Stimulated activated CD4-positive, alpha-beta T cell treated with anti-CD3 and anti-CD28 coated beads, Interleukin-15, amount 100 ng/mL, for 24 hours (primary cell): Measurements from ENCODE around the gene HK3.
"Not testable (repeated sequence)": the region's sequence is repeated elsewhere in the genome, so short reads cannot be mapped to it uniquely, and the experiment has no call there.

Experiments used
- DNase-seq: peaks from one replicate; pipeline ENCODE4 v3.0.0-alpha.2; 2020

The HK3 gene

DNA sequence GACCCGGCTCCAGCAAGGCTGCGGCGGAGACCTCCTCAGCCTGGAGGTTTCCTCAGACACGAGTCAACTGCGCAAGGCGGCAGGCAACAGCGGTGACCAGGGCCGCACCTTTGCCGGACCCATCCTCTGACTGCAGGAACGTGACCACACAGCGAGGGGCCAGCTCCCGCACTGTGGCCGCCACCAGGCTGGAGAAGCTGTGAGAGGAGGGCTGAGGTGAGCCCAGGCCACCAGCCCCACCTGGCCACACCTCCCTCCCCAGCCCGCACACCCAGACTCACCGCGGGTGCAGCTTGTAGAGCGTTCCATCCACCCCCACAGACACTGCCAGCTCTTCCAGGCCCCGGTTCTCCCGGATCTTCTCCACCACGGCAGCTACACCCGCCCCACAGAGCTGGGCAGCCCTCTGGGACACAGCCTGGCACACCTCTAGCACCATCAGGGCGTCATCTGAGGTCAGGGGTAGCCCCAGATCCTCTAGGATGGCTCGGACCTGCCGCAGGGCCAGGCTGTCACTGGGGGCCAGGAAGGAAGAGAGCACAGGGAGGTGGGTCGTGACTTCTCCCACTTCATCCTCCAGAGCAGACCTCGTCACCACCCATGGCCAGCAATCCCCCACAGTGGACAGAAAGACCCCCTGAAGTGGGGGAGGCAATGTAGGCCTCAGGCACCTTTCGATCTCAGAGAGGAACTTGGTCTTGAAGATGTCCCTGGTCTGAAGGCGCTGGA, 18.0 kb downstream of the HK3 start:
- DNase-seq = no peak

DNA sequence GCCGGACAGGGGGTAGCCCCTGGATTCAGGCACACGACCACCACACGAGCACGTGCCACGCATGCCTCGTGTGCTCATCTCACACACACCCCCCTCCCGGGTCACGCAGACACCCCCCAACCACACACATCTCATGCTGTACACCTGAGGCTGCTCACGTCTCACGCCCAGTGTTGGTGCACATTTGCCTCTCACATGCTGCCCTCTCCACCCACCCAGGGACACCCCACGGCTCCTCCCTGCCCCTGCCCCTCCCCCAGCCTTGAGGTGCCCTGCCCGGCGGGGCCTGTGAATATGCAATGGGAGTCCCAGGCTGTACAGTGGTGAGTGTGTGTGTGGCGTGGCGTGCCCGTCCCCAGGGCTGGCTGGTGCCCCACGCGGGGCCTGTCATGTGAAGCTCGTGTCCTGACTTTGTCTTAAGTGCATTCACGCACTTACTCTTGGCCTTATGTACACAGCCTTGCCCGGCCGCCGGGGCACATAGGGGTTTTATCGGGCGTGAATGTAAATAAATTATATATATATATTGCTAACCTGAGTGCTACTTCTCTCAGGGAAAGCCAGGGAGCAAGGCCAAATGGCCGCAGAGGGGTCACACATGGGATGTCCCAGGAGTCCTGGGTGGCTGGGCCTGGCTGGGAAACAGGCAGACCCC, 18.7 kb downstream of the HK3 start:
- no peak for DNase-seq

- no peak for DNase-seq
Observed at GRCh38 chr5:176879663-176880361, 19.3 kb downstream of the HK3 start.

DNA sequence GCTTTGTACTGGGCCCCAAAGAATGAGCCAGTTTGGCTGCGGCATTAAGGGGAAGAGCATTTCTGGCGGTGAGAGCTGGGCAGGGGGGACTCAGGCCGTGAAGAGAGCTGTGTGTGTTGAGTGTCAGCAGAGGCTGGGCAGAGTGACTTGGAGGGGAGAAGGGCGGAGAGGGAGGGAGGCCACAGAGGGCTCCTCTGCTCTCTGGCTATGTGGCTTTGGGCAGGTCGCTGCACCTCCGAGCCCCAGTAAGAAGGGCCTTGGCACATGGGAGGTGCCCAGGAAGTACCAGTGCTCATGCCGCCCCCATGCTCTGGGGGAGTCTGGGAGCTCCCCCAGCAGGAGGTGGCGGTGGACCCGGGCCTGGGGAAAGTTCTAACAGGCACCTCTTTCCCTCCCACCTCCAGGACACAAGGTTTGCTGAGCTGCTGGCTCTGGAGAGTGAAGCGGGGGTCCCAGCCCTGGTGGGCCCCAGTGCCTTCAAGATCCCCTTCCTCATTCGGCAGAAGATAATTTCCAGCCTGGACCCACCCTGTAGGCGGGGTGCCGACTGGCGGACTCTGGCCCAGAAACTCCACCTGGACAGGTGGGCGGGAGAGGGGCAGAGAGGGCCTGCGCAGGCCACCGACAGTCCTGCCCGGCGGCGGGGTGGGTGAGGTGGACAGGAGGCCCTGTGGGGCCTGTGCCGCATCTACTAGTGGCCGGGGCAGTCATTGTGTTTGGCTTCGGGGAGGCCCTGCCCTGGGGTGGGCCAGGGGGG, 20.1 kb downstream of the HK3 start:
- no peak for DNase-seq

- DNase-seq = no peak
Observed at GRCh38 chr5:176878463-176878862, 20.7 kb downstream of the HK3 start.

DNA sequence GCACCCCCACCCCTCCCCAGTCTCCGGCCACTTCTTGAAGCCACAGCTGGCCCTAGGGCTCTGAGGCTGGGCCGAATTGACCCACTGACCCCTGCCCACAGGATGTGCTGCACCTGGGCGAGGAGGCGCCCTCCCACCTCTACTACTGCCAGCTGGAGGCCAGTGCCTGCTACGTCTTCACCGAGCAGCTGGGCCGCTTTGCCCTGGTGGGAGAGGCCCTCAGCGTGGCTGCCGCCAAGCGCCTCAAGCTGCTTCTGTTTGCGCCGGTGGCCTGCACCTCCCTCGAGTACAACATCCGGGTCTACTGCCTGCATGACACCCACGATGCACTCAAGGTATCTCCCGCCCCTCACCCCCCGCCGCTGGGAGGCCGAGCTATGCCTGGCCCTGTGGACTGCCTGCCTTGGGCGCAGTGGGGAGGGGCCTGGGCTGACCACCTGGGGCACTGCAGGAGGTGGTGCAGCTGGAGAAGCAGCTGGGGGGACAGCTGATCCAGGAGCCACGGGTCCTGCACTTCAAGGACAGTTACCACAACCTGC, 21.3 kb downstream of the HK3 start:
- DNase-seq = no peak

- DNase-seq = no peak
Observed at GRCh38 chr5:176876506-176877431, 22.4 kb downstream of the HK3 start.

GRCh38 chr5:176875783-176876505, 23.2 kb downstream of the HK3 start:
- peak; percentile 15 for DNase-seq

DNA sequence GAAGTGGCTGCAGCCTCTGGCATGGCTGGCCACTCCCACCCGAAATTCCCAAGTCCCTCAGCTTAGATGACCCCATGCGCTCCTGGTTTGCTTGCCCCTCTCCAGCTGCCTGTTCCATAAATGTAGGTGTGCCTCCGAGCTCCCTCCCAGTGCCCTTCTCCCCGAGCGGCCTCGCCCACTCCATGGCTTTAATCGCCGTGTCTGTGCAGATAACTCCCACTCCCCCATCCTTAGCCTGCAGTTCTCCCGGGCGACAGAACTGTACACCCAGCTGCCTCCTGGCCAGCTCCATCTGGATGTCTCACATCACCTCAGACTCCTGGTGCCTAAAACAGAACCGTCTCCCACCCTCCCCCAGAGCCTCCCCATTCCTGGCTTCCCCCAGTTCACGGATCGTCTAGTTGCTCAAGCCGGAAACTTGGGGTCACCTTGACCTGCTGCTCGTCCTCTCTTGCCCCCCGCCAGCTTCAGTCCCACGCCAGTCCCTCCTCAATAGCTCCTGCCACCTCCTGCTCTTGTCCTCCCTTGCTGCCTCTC, 24.1 kb downstream of the HK3 start:
- no peak for DNase-seq

GRCh38 chr5:176874198-176874780, 24.9 kb downstream of the HK3 start:
- no peak for DNase-seq

GRCh38 chr5:176873541-176874172, 25.5 kb downstream of the HK3 start:
- no peak for DNase-seq

DNA sequence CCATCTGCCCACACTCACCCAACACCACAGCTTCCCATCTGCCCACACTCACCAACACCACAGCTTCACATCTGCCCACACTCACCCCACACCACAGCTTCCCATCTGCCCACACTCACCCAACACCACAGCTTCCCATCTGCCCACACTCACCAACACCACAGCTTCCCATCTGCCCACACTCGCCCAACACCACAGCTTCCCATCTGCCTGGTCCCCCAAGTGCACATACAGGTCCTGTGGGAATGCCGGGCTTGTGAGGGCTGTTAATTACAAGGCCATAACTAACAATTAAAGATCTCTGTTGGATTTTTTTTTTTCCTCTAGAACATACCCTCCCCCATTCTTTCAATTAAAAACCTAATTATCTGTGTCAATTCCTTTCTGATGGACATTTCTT, 26.1 kb downstream of the HK3 start:
- DNase-seq = not testable (repeated sequence)

DNA sequence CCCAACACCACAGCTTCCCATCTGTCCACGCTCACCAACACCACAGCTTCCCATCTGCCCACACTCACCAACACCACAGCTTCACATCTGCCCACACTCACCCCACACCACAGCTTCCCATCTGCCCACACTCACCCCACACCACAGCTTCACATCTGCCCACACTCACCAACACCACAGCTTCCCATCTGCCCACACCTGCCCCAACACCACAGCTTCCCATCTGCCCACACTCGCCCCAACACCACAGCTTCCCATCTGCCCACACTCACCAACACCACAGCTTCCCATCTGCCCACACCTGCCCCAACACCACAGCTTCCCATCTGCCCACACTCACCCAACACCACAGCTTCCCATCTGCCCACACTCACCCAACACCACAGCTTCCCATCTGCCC, 26.6 kb downstream of the HK3 start:
- not testable (repeated sequence) for DNase-seq

- DNase-seq = not testable (repeated sequence)
Observed at GRCh38 chr5:176870644-176871043, 28.5 kb downstream of the HK3 start.

- DNase-seq = no peak
Observed at GRCh38 chr5:176870110-176870591, 29.0 kb downstream of the HK3 start.

DNA sequence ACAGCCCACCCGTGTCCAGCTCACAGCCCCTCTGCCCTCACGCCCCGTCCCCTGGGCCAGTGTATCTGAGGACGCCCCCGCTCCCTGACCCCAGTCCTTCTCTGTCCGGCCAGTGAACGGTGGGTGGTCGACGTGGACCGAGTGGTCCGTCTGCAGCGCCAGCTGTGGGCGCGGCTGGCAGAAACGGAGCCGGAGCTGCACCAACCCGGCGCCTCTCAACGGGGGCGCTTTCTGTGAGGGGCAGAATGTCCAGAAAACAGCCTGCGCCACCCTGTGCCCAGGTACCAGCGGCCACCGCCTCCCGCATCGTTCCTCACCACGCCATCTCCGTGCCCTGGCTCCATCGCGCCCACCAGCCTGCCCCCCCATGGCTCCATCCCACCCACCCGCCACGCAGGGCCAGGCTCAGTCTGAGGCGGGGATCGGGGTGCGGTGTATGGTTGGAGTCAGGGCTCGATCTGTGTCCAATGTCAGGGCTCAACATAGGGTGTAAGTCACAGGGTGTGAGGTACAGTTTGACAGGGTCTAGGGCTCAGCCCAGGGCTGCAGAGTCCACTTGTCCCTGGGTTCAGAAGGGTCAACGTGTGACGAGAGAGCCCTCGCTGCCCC, 29.5 kb downstream of the HK3 start:
- DNase-seq = no peak

DNA sequence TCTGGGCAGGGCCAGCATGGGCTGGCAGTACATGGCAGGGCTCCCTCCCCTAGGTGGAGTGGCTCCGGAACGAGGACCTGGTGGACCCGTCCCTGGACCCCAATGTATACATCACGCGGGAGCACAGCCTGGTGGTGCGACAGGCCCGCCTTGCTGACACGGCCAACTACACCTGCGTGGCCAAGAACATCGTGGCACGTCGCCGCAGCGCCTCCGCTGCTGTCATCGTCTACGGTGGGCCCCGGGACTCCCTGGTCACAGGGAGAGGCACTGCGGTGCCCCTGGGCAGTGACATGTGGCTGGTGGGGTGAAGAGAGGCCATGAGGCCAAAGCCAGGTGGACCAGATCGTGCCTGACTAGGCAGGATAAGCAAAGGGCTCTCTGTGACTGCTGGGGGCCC, 30.4 kb downstream of the HK3 start:
- DNase-seq = no peak

DNA sequence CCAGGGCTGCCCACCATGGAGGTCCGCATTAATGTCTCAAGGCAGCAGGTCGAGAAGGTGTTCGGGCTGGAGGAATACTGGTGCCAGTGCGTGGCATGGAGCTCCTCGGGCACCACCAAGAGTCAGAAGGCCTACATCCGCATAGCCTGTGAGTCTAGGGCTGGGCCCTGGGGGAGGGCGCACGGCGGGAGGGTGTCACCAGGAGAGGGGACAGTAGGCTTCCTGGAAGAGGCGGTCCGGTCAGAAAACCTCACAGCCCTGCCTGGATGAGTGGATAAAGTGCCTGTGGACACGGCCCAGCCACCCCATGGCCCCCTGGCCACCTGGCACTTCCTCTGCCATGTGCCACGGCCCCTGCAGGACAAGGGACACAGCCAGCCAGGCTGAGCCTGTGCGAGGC, 31.0 kb downstream of the HK3 start:
- DNase-seq = no peak

- DNase-seq = no peak
Observed at GRCh38 chr5:176866707-176867310, 32.3 kb downstream of the HK3 start.
